ENCODE measurements around the gene CYP2U1.

DNA sequence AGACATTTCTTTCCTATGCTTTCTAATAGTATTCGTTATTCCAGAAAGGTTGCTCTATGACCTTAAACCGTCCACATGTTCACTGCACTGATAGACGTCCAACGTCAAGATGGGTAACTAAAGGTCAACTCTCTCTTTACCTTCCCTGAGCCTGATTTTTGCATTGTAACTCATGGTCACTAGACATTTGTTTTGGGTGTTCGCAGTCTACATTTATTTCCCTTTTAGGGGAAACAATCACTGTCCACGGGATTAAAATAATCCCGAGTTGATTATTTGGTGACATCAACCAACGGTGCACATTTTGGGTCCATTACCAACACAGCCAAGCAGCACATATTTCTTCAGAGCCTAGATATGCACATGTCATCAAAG, 57.8 kb downstream of the CYP2U1 start:
- no peak for TF ChIP-seq EZH2 (IDR thresholded peaks at IDR 0.05; ENCODE audit: borderline replicate concordance, low read length)
- no peak for TF ChIP-seq CTCF (IDR thresholded peaks at IDR 0.05; ENCODE audit: low read length)
